Liver (tissue), 9 donors: ENCODE measurements around the gene BOLA2B. TPM values are rescaled to one million over a fixed set of nuclear protein-coding genes. Genes with fewer than 3 reads are reported as not detected.
"Not testable (repeated sequence)": the region's sequence is repeated elsewhere in the genome, so short reads cannot be mapped to it uniquely, and the experiment has no call there.

ENCODE experiments used
- DNase-seq: peaks from one replicate; pipeline ENCODE4 v3.0.0-alpha.2; 2017; ENCODE audit warnings: low spot score
- H3K27ac ChIP-seq, 2 donors: one replicate each; pipeline ENCODE4 v1.7.0; 2013; ENCODE audit warnings: inconsistent platforms in 2 of 2, low read length in 2 of 2, control low read depth in 1 of 2, low read depth in 1 of 2, mild to moderate bottlenecking in 1 of 2
- H3K27me3 ChIP-seq, 4 donors: one replicate each; pipeline versions ENCODE4 v1.6.1 to v1.7.0; 2013; ENCODE audit warnings: low read length in 3 of 4, inconsistent platforms in 1 of 4, mild to moderate bottlenecking in 1 of 4, moderate library complexity in 1 of 4; ENCODE audit not compliant: control insufficient read depth in 4 of 4, insufficient read depth in 4 of 4
- H3K36me3 ChIP-seq, 4 donors: one replicate each; pipeline versions ENCODE4 v1.6.1 to v1.7.0; 2013; ENCODE audit warnings: low read length in 3 of 4, mild to moderate bottlenecking in 3 of 4, low read depth in 1 of 4, moderate library complexity in 1 of 4; ENCODE audit not compliant: control insufficient read depth in 4 of 4, insufficient read depth in 3 of 4
- H3K4me1 ChIP-seq, 4 donors: one replicate each; pipeline versions ENCODE4 v1.6.1 to v1.7.0; 2013; ENCODE audit warnings: low read length in 3 of 4, mild to moderate bottlenecking in 3 of 4, moderate library complexity in 1 of 4; ENCODE audit not compliant: control insufficient read depth in 4 of 4, insufficient read depth in 4 of 4
- H3K4me3 ChIP-seq, 3 donors: one replicate each; pipeline versions ENCODE4 v1.6.1 to v1.7.0; 2013; ENCODE audit warnings: low read length in 3 of 3, control low read depth in 1 of 3, low read depth in 1 of 3, mild to moderate bottlenecking in 1 of 3
- H3K9ac ChIP-seq, 2 donors: one replicate each; pipeline ENCODE4 v1.7.0; 2013; ENCODE audit warnings: low read length in 2 of 2, mild to moderate bottlenecking in 2 of 2, moderate library complexity in 2 of 2, control low read depth in 1 of 2, low read depth in 1 of 2
- H3K9me3 ChIP-seq, 4 donors: one replicate each; pipeline versions ENCODE4 v1.6.1 to v1.7.0; 2013; ENCODE audit warnings: low read length in 3 of 4; ENCODE audit not compliant: control insufficient read depth in 4 of 4
- EGR1 ChIP-seq, 2 donors: IDR thresholded peaks; 2 replicates each; pipeline ENCODE4 v1.6.1; 2016 to 2018; ENCODE audit warnings: antibody characterized with exemption in 2 of 2, low read depth in 2 of 2
- HNF4G ChIP-seq: IDR thresholded peaks from 2 replicates; pipeline ENCODE4 v1.6.1; 2016; ENCODE audit warnings: antibody characterized with exemption
- JUND ChIP-seq, 2 donors: IDR thresholded peaks; 2 replicates each; pipeline ENCODE4 v1.6.1; 2016; ENCODE audit warnings: antibody characterized with exemption in 2 of 2
- MAX ChIP-seq: IDR thresholded peaks from 2 replicates; pipeline ENCODE4 v1.6.1; 2016; ENCODE audit warnings: antibody characterized with exemption
- RAD21 ChIP-seq, 2 donors: IDR thresholded peaks; 2 replicates each; pipeline ENCODE4 v1.6.1; 2016; ENCODE audit warnings: antibody characterized with exemption in 2 of 2, mild to moderate bottlenecking in 2 of 2
- WGBS: extraction: QIAGEN DNeasy Blood & Tissue Kit; methylation state at CpG from one replicate; pipeline ENCODE4 v1.1.7; 2013; 5-methylcytosine and 5-hydroxymethylcytosine counted together
- polyA plus RNA-seq, 2 donors: library from polyadenylated mRNA; stranded (reverse) in 1 of 2; unstranded in 1 of 2; fragments of 200-250 nt in 1 of 2; fragments of >200 nt in 1 of 2; fragmentation: Nextera tagmentation in 1 of 2; extraction: Ambion mirVana in 1 of 2; gene quantifications; one replicate each; pipeline versions ENCODE4 v1.2.1 to v1.2.3, GENCODE V29; 2013 to 2015
- total RNA-seq, 2 donors: library from RNA; depleted of rRNA; stranded (reverse); fragments of >200 nt; gene quantifications; one replicate each; pipeline ENCODE4 v1.2.3, GENCODE V29; 2014
- donor health status: healthy.
- donor health status: healthy.
- donor health status: healthy.
- donor health status: healthy.
- donor health status: healthy.

Gene BOLA2B
- total and polyA plus RNA-seq, 4 donors, result 21.2 to 79.8 (median 56.8) TPM

GRCh38 chr16:30199049-30199448 lies 5.6 kb upstream of the BOLA2B start, which contains the start of gene SULT1A3:
TSS of gene SULT1A3 (plus strand) at chr16:30199255. CDS start at chr16:30200729, 1,474 bp downstream.
- H3K27ac ChIP-seq, H3K27me3 ChIP-seq, H3K4me3 ChIP-seq, H3K9ac ChIP-seq, DNase-seq, H3K36me3 ChIP-seq, H3K4me1 ChIP-seq, H3K9me3 ChIP-seq: not testable (repeated sequence)
- WGBS, result no CpG with 5 or more reads among the region's 3 CpGs

- 59% methylated on average over 1 of the region's 2 CpGs for WGBS
Measured at GRCh38 chr16:30197001-30197400, 3.5 kb upstream of the BOLA2B start.

GRCh38 chr16:30194172-30194925 lies 883 bp upstream of the BOLA2B start:
- WGBS, result 25% methylated on average over 19 of the region's 60 CpGs
- H3K9ac ChIP-seq, H3K4me3 ChIP-seq, H3K27ac ChIP-seq, H3K4me1 ChIP-seq, H3K27me3 ChIP-seq, DNase-seq, H3K9me3 ChIP-seq, H3K36me3 ChIP-seq: not testable (repeated sequence)

More at GRCh38 chr16:30197001-30197400, 3.5 kb upstream of the BOLA2B start:
- H3K36me3 ChIP-seq, DNase-seq, H3K9ac ChIP-seq, H3K27me3 ChIP-seq, H3K4me3 ChIP-seq, H3K27ac ChIP-seq, H3K4me1 ChIP-seq, H3K9me3 ChIP-seq: not testable (repeated sequence)

GRCh38 chr16:30193098-30193497 lies 368 bp downstream of the BOLA2B start:
- H3K36me3 ChIP-seq, H3K9me3 ChIP-seq, H3K4me3 ChIP-seq, H3K9ac ChIP-seq, DNase-seq, H3K4me1 ChIP-seq, H3K27me3 ChIP-seq, H3K27ac ChIP-seq: not testable (repeated sequence)
- no CpG with 5 or more reads among the region's 21 CpGs for WGBS

- not testable (repeated sequence) for H3K4me1 ChIP-seq, H3K9me3 ChIP-seq, H3K27ac ChIP-seq, H3K27me3 ChIP-seq, DNase-seq, H3K4me3 ChIP-seq, H3K36me3 ChIP-seq, H3K9ac ChIP-seq
- WGBS, result 97% methylated on average over 6 of the region's 12 CpGs
Measured at GRCh38 chr16:30191158-30191557, 2.3 kb downstream of the BOLA2B start.

GRCh38 chr16:30187971-30188561 lies 5.4 kb downstream of the BOLA2B start:
- no peak overlapping the region for H3K4me3 ChIP-seq
- peaks cover 0 to 13% (median 2%) of the 10 kb centered on the region in 4 donors for H3K4me1 ChIP-seq
- H3K27me3 ChIP-seq, result no peaks in the 10 kb centered on the region
- TF ChIP-seq MAX, result no peak
- TF ChIP-seq JUND (IDR thresholded peaks at IDR 0.05), result no peak
- TF ChIP-seq HNF4G, result no peak
- TF ChIP-seq EGR1 (IDR thresholded peaks at IDR 0.05; ENCODE audit: low read depth in 2 of 2), result no peak
- TF ChIP-seq RAD21 (IDR thresholded peaks at IDR 0.05), result no peak
- DNase-seq, result no peak
- no peak overlapping the region for H3K9ac ChIP-seq
- no peaks in the 10 kb centered on the region for H3K9me3 ChIP-seq
- H3K27ac ChIP-seq, result no peak overlapping the region
- H3K36me3 ChIP-seq, result peaks cover 0 to 2% (median 0%) of the 10 kb centered on the region in 4 donors
- 93% methylated on average over 23 of the region's 23 CpGs for WGBS
